ENCODE measurements around the gene CDK5.
A peak's percentile ranks its signal among the peaks of the same experiment; 100 is the strongest.
"Not testable (repeated sequence)": the region's sequence is repeated elsewhere in the genome, so short reads cannot be mapped to it uniquely, and the experiment has no call there.

The CDK5 gene

DNA sequence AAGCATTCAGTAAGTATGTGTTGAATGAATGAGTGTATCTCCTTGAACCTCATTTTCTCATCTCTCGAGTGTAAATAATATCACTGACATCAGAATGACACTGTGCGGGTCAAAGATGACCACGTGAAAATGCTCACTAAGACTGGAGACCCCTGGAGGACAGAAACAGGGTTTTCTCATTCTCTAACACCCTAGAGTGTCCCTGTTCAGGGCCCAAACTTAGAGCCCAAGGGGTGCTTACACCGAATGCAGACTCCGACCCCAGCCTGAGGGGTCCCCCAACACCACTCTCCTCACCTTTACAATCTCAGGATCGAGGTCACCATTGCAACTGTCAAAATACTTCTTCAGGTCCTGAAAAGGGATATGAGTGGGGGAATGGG lies 1.4 kb downstream of the CDK5 start:
- no peak for DNase-seq

DNA sequence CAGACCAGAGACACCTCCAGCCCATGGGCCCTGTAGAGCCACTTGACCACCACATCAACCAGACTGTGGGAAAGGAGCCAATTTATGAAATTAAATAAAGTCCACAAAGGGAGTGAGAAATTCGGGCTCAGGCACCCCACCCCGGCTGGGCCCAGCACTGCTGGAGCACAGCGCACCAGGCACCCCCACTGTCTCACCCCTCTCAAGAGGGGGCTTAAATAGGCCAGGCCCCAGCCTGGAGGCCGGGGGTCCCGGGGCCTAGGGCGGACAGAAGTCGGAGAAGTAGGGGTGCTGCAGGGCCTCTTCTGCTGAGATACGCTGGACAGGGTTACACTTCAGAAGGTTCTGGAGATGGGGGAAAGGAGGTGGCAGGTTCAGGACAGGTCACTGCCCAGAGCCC lies 3.9 kb downstream of the CDK5 start:
- no peak for DNase-seq

DNA sequence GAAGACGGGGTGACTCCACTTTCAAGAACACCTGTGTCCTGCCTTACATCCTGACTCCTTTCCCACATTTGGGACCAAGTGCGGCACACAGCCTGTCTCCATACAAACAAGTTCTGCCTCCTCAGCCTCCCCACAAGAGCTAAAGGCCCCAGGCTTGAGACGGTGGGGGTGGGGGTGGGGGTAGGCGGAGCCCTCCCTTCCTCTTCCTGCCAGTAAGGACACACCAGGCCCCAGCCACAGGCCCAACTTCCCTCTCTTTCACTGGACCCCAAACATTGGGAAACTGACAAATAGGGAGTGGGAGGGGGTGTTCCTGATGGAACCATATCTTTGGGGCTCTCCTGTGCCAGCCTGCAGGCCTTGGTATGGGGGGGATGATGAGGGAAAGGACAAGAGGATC lies 4.6 kb downstream of the CDK5 start:
- no peak for DNase-seq

DNA sequence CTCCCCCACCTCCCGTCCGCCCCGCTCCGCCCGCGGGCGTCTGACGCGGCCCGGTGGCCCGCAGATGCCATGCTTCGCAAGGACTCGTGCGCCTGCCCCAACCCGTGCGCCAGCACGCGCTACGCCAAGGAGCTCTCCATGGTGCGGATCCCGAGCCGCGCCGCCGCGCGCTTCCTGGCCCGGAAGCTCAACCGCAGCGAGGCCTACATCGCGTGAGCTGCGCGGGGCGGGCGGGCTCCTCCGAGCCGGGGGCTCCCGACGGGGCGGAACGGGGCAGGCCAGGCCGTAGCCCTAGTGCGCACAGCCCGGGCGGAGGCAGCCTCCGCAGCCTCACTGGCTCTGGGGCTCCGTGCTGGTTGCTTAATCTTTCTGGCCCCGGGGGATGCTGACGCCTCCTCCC lies 6.6 kb downstream of the CDK5 start:
- no peak for DNase-seq

DNA sequence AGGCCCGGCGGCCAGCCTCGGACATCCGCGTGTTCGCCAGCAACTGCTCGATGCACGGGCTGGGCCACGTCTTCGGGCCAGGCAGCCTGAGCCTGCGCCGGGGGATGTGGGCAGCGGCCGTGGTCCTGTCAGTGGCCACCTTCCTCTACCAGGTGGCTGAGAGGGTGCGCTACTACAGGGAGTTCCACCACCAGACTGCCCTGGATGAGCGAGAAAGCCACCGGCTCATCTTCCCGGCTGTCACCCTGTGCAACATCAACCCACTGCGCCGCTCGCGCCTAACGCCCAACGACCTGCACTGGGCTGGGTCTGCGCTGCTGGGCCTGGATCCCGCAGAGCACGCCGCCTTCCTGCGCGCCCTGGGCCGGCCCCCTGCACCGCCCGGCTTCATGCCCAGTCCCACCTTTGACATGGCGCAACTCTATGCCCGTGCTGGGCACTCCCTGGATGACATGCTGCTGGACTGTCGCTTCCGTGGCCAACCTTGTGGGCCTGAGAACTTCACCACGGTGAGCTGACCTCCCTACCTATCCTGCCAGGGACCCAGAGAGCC lies 8.7 kb downstream of the CDK5 start:
- DNase-seq = no peak

DNA sequence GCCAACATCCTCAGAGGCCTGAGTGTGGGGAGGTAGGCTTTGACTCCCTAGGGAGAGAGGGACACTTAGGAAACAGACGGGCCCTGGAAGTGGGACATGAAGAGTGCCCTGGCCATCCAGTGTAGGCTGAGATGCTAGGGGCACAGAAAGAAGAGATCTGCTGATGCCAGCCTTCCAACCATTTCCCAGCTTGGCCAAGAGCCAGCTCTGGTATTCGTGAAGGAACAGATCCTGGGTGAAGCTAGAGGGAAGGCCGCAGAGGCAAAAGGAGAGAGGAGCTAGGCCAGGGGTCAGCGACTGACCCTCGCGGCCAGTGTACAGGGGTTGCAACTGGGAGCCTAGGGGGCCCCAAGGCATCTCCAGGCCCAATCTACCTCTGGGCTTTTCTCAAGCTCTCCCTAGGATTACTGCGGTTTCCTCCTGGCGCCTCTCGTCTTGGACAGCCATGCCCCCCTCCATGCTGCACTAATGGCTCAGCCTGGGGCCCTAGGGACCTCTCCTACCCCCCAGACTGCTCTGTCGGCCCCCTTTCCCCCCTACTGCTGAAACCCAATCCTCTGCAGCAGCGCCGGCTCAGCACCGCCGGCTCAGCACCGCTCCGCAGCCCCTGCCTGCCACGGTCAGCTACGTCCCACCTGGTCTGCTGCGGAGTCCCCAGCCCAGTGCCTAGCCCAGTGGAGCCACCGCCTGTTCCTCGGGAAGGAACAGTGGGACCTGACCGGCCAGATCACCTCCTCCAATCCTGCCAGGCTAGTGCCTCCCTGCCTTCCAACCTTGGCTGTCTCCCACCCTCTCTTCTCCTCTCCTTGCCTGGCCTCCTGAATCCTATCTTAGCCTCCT lies 9.5 kb downstream of the CDK5 start, which contains the start of gene ASIC3:
ASIC3 (plus strand) TSS at position 556 of the 840 bp plus-strand sequence. CDS start 355 bp downstream, outside the sequence.
- no peak for DNase-seq

DNA sequence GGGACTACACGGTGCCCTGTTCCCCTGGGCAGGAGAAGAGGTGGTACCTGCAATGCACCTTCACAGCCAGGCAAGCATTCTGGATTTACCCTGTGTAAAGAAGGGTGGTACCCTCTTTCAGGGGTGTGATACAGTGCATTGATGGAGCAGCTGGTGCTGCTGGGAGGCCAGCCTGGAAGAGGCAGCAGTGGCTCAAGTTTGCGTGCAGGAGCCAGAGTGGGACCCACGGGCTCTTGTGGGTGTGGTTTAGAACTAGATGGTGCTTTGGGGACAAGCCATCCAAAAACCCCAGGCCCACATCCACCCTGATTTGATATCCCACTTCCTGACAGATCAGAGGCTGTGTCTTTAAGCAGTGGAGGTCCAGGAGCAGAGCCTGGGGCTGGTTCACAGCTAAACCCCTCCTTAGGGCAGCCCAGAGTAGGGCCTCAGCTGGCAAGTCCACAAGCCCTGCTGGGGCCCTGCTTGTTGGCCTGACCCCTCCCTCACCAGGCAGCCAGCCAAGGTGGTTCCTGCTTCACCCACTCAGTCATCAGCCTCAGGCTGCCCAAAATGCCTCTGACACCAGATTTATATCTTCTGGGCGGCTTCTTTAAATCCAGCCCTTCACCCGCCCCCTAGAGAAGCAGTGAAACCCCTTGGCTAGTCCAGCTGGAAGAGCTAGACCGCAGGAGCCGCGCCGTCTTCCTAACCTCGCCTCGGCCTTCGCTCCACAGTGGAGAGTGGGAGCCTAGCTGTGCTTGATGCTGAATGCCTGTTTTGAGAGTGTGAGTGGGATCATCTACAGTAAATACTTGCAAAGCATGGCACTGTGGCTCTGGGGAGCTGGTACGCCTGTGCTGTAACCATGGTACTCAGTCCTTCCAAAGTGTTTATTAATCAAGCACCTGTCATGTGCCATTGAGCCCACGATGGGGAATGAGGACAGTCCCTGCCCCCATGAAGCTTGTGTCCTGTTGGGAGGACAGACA lies 10.8 kb downstream of the CDK5 start:
- DNase-seq = no peak

DNA sequence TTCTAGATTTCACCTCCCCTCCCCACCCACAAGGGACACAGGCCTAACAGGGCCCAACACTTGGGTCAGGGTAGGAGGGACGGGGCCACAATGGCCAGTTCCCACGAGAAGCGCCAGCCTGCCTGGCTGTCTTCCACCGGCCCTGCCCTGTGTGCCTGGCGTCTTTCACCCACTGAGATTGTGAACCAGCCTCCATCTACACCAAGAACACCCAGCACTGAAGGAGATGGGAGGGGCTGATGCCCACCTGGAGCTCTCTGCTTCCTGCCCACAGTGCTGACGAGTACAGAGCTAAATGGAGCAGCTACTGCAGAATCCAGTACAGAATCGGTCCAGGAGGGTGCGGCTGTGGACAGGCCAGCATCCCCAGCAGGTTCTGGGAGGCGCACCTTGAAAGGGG lies 11.7 kb downstream of the CDK5 start:
- no peak for DNase-seq

DNA sequence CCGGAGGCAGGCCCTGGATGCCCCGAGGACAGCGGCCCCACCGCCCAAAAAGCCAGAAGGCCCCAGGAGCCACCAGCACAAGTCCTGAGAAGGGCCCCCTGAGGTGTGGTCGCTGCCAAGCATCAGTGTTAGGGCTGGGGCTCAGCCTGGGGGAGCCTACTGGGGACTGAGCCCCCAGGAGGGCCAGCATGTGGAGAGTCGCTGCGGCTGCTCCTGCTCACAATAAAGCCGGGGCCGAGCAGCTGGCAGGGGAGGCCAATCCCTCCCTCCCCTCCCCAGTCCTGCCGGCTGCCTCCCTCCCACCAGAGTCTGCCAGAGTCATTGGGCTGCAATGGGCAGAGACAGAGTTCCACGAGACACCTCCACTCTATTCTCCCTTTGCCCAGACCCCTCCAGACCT lies 12.4 kb downstream of the CDK5 start:
- DNase-seq = no peak

DNA sequence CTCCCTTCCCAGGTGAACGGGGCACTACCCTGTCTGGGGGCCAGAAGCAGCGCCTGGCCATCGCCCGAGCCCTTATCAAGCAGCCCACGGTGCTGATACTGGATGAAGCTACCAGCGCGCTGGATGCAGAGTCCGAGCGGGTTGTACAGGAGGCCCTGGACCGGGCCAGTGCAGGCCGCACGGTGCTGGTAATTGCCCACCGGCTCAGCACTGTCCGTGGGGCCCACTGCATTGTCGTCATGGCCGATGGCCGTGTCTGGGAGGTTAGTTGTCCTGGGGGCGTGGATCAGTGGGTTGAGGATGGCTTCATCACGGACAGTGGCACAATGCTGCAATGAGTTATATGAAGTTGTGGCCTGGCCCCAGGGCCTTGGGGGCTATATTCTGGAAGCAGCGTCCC lies 13.7 kb downstream of the CDK5 start:
- no peak for DNase-seq

DNA sequence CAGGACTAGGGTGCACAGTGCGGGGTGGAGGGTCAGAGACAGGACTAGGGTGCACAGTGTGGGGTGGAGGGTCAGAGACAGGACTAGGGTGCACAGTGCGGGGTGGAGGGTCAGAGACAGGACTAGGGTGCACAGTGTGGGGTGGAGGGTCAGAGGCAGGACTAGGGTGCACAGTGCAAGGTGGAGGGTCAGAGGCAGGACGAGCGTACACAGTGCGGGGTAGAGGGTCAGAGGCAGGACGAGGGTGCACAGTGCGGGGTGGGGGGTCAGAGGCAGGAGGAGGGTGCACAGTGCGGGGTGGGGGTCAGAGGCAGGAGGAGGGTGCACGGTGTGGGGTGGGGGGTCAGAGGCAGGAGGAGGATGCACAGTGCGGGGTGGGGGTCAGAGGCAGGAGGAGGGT lies 14.2 kb downstream of the CDK5 start:
- DNase-seq = not testable (repeated sequence)

DNA sequence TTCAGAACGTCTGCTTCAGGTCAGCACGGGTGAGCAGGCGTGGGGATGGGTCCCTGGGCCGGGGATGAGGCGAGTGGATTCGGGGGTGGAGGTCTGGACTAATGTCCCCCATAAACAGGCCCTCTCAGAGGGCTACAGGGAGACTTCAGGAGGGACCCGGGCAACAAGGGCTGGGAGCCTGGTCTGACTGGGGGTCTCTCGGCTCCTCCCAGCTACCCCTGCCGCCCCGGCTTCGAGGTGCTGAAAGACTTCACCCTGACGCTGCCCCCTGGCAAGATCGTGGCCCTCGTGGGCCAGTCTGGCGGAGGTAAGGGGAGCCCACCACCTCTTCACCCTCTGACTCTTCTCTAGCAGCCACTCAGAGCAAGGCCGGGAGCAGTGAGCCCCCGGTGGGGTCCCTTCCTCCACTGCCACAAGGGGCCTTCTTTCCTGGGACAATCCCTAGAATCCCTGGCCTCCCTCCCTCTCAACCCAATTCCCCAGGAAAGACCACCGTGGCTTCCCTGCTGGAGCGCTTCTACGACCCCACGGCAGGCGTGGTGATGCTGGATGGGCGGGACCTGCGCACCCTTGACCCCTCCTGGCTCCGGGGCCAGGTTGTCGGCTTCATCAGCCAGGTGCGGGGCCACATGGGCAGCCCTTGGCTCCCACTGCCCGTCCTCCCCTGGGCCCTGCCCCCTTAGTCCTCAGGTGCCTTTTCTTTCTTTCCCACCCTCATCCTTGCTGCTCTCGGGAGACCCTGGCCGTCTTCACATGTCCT lies 16.9 kb downstream of the CDK5 start:
- DNase-seq = no peak

DNA sequence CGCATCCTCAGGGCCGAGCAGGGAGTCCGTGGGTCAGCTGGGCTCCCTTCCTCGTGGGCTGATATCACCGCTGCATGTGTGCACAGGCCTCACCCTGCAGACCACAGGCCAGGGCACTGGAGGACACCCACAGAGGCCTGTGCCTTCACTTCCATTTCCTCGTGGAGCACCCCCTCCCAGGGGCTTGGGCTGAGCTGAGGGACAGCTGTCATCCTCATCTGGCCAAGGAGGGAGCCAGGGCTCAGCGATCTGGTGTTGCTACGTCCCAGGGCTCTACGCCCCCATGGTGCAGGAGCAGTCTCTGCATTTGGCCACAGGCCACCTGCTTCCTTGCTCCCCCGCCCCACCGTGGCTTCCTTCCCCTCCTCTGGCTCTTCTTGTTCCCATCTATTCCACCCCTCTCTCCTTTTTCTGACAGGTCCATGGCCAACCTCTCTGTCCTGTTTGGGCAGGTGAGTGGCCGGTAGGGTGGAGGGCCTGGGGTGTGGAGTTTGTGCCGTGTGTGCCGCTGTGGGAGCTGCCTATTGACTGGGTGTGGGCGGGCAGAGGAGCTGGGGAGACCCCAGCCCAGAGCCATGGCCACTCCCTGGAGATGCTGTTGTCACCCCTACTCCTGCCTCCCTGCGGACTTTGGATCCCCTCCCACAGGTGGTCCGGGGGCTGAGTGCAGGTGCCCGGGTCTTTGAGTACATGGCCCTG lies 17.7 kb downstream of the CDK5 start:
- DNase-seq = no peak

DNA sequence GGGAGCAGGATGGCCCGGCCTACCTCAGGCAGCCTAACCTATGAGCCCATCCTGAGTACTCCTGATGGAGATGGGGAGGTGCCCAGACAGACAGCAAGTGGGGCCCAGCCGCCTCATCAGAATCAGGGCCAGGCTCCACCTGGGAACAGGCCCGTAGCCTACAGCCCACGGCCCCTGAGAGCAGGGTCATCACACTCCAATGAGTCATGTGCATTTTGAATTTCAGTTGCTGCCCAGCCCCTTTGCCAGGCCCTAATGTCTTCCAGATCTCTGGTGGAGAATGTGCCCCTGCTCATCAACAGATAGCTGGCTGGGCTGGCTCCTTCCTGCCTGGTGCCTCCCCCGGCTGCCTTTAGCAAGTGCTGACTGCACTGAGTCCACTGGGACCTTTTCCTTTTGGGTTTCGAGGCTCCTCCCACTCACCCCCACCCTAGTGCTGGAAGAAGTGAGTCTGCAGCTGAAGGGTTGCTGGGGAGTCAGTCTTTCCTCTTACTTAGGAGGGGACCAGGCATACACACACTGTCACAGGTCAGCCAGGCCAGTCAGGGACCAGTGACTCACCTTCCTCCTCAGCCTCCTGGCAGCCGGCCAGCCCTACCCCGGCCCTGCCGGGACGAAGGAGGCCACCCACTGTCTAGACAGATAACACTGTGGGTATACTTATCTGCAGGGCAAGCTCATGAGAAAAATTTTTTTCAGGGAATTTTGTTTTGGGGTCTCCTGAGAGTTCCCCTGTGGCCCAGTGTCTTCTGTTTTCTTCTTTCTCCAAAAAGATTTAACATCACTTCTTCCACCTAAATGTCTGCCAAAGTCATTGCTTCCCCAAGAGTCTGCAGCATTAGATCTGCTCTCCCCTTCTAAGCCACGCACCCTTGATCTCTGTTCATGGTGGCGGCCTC lies 18.5 kb downstream of the CDK5 start:
- DNase-seq = no peak

DNA sequence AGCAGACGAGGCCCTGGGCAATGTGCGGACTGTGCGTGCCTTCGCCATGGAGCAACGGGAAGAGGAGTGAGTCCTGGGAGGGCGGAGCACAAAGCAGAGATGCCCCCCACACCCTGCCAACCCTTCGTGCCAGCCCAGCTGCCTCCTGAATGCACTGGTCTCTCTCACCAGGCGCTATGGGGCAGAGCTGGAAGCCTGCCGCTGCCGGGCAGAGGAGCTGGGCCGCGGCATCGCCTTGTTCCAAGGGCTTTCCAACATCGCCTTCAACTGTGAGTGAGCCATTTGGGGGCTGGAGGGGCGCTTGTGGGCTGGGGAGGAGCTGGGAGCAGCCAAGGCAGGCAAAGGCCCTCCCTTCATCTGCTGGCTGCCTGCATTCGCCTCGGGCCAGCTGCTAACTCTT lies 21.8 kb downstream of the CDK5 start:
- no peak for DNase-seq

DNA sequence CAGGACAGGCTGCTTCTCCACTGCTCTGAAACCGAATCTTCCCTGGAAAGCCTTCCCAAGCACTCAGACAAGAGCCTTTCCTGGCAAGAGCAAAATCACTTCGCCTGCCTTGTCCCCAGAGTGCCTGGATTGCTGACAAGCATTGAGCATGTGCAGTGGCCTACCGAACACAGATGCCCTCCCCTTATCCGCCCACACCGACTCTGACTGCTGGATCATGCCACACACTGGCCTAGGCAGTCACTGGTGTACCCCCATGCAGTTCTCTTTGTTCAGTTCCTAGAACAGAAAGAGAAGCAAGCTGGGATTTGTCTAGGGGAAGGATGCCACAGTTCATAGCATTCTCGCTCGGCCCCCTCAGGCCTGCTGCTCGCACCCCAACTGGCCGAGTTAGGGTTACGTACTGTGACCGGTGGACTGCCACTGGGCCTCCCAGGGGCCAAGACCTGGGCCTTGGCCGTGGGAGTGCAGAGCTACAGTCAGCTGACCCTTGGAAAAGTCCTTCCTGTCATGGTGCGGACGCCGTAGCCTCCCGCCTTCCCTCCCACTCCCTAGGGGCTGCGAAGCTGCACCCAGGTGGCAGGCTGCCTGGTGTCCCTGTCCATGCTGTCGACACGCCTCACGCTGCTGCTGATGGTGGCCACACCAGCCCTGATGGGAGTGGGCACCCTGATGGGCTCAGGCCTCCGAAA lies 22.5 kb downstream of the CDK5 start:
- DNase-seq = no peak

DNA sequence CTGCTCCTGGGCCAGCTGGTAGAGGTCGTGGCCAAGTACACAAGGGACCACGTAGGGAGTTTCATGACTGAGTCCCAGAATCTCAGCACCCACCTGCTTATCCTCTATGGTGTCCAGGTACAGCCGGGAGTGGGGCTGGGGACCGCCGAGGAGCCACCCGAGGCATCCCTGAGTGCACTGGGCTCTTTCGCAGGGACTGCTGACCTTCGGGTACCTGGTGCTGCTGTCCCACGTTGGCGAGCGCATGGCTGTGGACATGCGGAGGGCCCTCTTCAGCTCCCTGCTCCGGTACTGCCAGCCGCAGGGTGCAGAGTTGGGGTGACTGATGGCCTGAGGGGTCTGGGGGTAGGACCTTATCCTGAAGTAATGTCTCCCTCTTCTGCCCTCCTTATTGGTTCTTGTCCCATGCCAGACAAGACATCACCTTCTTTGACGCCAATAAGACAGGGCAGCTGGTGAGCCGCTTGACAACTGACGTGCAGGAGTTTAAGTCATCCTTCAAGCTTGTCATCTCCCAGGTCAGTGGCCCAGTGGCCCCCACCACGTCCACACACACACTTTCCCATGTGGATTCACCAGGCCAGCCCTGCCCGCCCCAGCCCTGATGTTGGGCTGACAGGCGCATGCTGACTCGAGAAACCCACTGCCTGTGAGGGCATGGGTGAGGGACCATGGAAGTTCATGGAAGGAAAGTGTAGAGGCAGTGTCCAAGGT lies 23.2 kb downstream of the CDK5 start:
- DNase-seq = no peak

DNA sequence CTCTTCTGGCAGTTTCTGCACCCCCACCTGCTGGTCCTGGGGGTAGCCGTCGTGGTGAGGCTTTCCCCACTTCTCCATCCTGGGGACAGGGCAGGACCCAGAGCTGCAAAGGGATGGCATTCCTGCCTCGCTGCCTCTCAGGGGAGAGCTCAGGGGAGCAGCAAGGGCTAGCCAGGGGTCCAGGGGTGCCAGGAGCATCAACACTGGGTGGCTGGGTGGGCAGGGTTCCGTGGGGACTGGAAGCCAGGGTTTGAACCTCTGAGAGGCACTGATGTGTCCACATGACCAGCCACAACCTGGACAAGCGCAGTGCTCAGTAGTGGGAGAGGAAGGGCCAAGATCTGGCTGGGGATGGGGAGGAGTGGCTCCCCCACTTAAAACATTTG lies 23.8 kb downstream of the CDK5 start:
- DNase-seq = no peak

DNA sequence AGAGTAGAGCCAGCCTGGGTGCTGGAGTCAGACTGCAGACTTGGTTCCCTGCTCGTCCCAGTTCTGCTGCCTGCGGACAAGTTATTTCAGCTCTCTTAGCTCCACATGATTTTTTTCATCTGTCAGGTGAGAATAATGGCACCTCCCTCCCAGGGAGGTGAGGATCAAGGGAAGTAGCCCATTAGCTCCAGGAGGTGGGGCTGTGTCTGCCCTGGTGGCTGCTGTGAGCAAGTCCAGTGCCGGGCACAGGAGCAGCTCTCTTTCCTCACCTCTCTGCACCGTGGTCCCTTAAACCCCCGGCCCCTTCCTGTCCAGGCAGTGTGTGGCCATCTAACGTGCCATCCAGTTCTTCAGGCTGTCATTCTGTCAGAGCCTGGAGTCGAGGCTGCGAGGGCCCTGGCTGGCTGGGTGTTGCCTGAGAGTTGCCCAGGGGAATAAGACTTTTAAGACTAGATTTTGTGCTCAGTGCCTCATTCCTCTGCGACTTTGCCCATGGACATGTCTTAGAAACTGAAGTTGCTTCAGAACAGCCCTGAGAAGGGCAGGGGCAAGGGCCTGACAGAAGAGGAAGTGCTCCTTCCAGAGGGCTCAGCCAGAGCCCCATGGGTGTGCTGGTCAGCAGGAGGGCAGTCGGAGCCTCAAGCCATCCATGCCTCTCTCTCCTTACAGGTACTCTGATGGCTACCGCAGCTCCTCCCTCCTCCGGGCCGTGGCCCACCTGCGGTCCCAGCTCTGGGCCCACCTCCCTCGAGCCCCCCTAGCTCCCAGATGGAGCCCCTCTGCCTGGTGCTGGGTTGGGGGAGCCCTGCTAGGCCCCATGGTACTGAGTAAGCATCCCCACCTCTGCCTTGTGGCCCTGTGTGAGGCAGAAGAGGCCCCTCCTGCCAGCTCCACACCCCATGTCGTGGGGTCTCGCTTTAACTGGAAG lies 24.5 kb downstream of the CDK5 start:
- DNase-seq = peak; percentile 71

Data from 8988T (cell line).